Measurements from ENCODE around the gene ZNF267.
"Not testable (repeated sequence)": the region's sequence is repeated elsewhere in the genome, so short reads cannot be mapped to it uniquely, and the experiment has no call there.

ZNF267 gene

GRCh38 chr16:31913668-31914067, 40.1 kb downstream of the ZNF267 start:
- H3K4me3 ChIP-seq (ENCODE audit: low read length) = no peak overlapping the region
- no peak for TF ChIP-seq ZNF274 (IDR thresholded peaks at IDR 0.05; ENCODE audit: low read depth, low read length)

GRCh38 chr16:31916056-31916488, 42.5 kb downstream of the ZNF267 start:
- H3K4me3 ChIP-seq (ENCODE audit: low read length) = no peak overlapping the region
- peak; percentile 99 for TF ChIP-seq ZNF274 (IDR thresholded peaks at IDR 0.05; ENCODE audit: low read depth, low read length)

- no peak for TF ChIP-seq ZNF274 (IDR thresholded peaks at IDR 0.05; ENCODE audit: low read depth, low read length)
- no peak overlapping the region for H3K4me3 ChIP-seq (ENCODE audit: low read length)
Observed at GRCh38 chr16:31920373-31920772, 46.8 kb downstream of the ZNF267 start.

GRCh38 chr16:31951806-31952205, 78.2 kb downstream of the ZNF267 start:
- not testable (repeated sequence) for H3K4me3 ChIP-seq (ENCODE audit: low read length)

- H3K4me3 ChIP-seq (ENCODE audit: low read length) = not testable (repeated sequence)
Observed at GRCh38 chr16:31952206-31952605, 78.6 kb downstream of the ZNF267 start.

- not testable (repeated sequence) for H3K4me3 ChIP-seq (ENCODE audit: low read length)
Observed at GRCh38 chr16:31956221-31956620, 82.6 kb downstream of the ZNF267 start.

- H3K4me3 ChIP-seq (ENCODE audit: low read length) = not testable (repeated sequence)
Observed at GRCh38 chr16:31960186-31960910, 86.7 kb downstream of the ZNF267 start.
